Naive thymus-derived CD4-positive, alpha-beta T cell (primary cell): Measurements from ENCODE around the gene ATG13. TPM values are rescaled to one million over a fixed set of nuclear protein-coding genes. Genes with fewer than 3 reads are reported as not detected.
A peak's percentile ranks its signal among the peaks of the same experiment; 100 is the strongest.

Experiments
- ATAC-seq: fragments of 150-1000 bp; cut with Tn5 transposase; 2 replicates; pipeline ENCODE4 v1.10.0; 2021; ENCODE audit warnings: mild to moderate bottlenecking, moderate library complexity
- CTCF ChIA-PET: fragments of 350-600 bp; sonication (Branson Sonifier 250); formaldehyde crosslinking; loops from one replicate; lab custom pipeline; 2021; ENCODE audit warnings: antibody characterized with exemption; lab: Charles Lee
- POLR2A ChIA-PET: fragments of 350-600 bp; sonication (Branson Sonifier 250); formaldehyde crosslinking; loops from one replicate; lab custom pipeline; 2021; ENCODE audit warnings: antibody characterized with exemption, inconsistent platforms; lab: Charles Lee
- DNase-seq, 9 donors: peaks; one replicate each; pipeline versions ENCODE4 v3.0.0 to v3.0.0-alpha.2; 2020 to 2022; ENCODE audit warnings: mixed read lengths in 1 of 9
- H3K27ac ChIP-seq: one replicate; pipeline ENCODE4 v1.7.0; 2013; ENCODE audit warnings: mild to moderate bottlenecking, low read depth, low read length, moderate library complexity
- H3K27me3 ChIP-seq, 2 donors: one replicate each; pipeline ENCODE4 v1.7.0; 2013; ENCODE audit warnings: low read length in 2 of 2, mild to moderate bottlenecking in 2 of 2, moderate library complexity in 2 of 2; ENCODE audit not compliant: control insufficient read depth in 2 of 2, insufficient read depth in 2 of 2
- H3K36me3 ChIP-seq, 3 experiments: 1 replicate in 2 of 3; 2 replicates in 1 of 3; pipeline ENCODE4 v1.7.0; 2013; ENCODE audit warnings: low read length in 3 of 3, mild to moderate bottlenecking in 3 of 3, moderate library complexity in 1 of 3; ENCODE audit not compliant: insufficient read depth in 3 of 3, control insufficient read depth in 2 of 3
- H3K4me1 ChIP-seq, 2 donors: one replicate each; pipeline ENCODE4 v1.7.0; 2013; ENCODE audit warnings: low read length in 2 of 2, mild to moderate bottlenecking in 2 of 2, moderate library complexity in 1 of 2; ENCODE audit not compliant: control insufficient read depth in 2 of 2, insufficient read depth in 2 of 2
- H3K4me3 ChIP-seq: 2 replicates; pipeline ENCODE4 v1.7.0; 2013; ENCODE audit warnings: mild to moderate bottlenecking, low read length
- H3K9me3 ChIP-seq, 3 experiments: 1 replicate in 2 of 3; 2 replicates in 1 of 3; pipeline ENCODE4 v1.7.0; 2013; ENCODE audit warnings: low read length in 3 of 3; ENCODE audit not compliant: control insufficient read depth in 2 of 3
- H3K27ac Mint-ChIP-seq, 9 donors: one replicate each; pipeline ENCODE4 v1.8.0; 2020 to 2022; ENCODE audit warnings: mixed read lengths in 9 of 9, mild to moderate bottlenecking in 8 of 9, moderate library complexity in 5 of 9, inconsistent platforms in 2 of 9
- H3K27me3 Mint-ChIP-seq, 5 donors: one replicate each; pipeline ENCODE4 v1.8.0; 2021 to 2022; ENCODE audit warnings: mixed read lengths in 5 of 5, mild to moderate bottlenecking in 1 of 5
- H3K36me3 Mint-ChIP-seq, 5 donors: one replicate each; pipeline ENCODE4 v1.8.0; 2020 to 2022; ENCODE audit warnings: mixed read lengths in 5 of 5, mild to moderate bottlenecking in 3 of 5, inconsistent platforms in 1 of 5
- H3K4me1 Mint-ChIP-seq, 7 donors: one replicate each; pipeline ENCODE4 v1.8.0; 2020 to 2022; ENCODE audit warnings: mixed read lengths in 7 of 7, mild to moderate bottlenecking in 3 of 7, inconsistent platforms in 1 of 7
- H3K4me3 Mint-ChIP-seq, 10 donors: one replicate each; pipeline ENCODE4 v1.8.0; 2020 to 2022; ENCODE audit warnings: mild to moderate bottlenecking in 10 of 10, mixed read lengths in 10 of 10, moderate library complexity in 6 of 10, inconsistent platforms in 2 of 10
- H3K9me3 Mint-ChIP-seq, 11 donors: one replicate each; pipeline ENCODE4 v1.8.0; 2020 to 2022; ENCODE audit warnings: mixed read lengths in 11 of 11, mild to moderate bottlenecking in 4 of 11, inconsistent platforms in 1 of 11, moderate library complexity in 1 of 11
- intact Hi-C, 2 donors: fragments of 100-400 bp; cut with micrococcal nuclease; formaldehyde crosslinking; loops; one replicate each; pipeline ENCODE4 v1.15.1; 2023
- polyA plus RNA-seq, 2 donors: library from polyadenylated mRNA; unstranded; fragments of 300-500 nt; fragmentation: Illumina TruSeq; gene quantifications; one replicate each; pipeline ENCODE4 v1.2.3, GENCODE V29; 2021
- total RNA-seq, 6 experiments: library from RNA in 5 of 6; stranded (reverse) in 5 of 6; gene quantifications; 1 replicate in 5 of 6; 2 replicates in 1 of 6; pipeline ENCODE4 v1.2.3 and lab custom pipeline; 2021 to 2026

The ATG13 gene
- total and polyA plus RNA-seq, 7 experiments from 2014 or later: 70.0 to 114 (median 89.7) TPM

GRCh38 chr11:46690702-46691101 lies 73.3 kb downstream of the ATG13 start:
- no peaks in the 10 kb centered on the region for H3K27me3 ChIP-seq
- Mint-ChIP-seq H3K4me3 (no peak overlapping the region), H3K27me3 (no peaks in the 10 kb centered on the region), H3K4me1 (peaks cover 11 to 27% (median 19%) of the 10 kb centered on the region in 7 donors), H3K27ac (peak overlapping the region in 4 of 9 donors; percentile 0 to 44 (median 37)), H3K9me3 (peaks cover 0 to 2% (median 0%) of the 10 kb centered on the region in 11 donors), H3K36me3 (peaks cover 8 to 45% (median 13%) of the 10 kb centered on the region in 5 donors)
- DNase-seq (no peak), ATAC-seq (no peak)
- no peak overlapping the region for H3K27ac ChIP-seq
- H3K9me3 ChIP-seq: no peaks in the 10 kb centered on the region
- CTCF ChIA-PET: no interaction called here
- H3K4me1 ChIP-seq: no peaks in the 10 kb centered on the region
- no peak overlapping the region for H3K4me3 ChIP-seq
- peaks cover 35 to 86% (median 37%) of the 10 kb centered on the region in 3 experiments for H3K36me3 ChIP-seq
- POLR2A ChIA-PET: interaction anchor here (0.9 kb wide), 1 partner anchor 20 kb away, joined by 7 read pairs; no protein-coding TSS in a partner anchor
- intact Hi-C loops: no loop called here

DNA sequence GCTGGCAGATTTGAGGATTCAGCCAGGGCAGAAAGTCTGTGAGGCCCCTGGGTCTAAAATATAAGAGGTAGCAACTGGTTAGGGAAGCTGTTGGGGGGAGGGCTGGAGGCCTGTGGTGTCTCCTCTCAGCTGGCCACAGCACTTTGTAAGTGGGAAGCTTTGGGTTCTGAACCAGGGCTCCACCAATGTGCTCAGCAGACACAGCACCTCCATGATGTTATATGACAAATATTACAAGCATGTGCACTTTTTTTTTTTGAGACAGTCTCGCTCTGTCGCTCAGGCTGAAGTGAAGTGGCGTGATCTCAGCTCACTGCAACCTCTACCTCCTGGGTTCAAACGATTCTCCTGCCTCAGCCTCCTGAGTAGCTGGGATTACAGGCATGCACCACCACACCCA lies 75.1 kb downstream of the ATG13 start:
- intact Hi-C loops: no loop called here
- POLR2A ChIA-PET: interaction anchor here (0.6 to 12.4 kb wide), 2 partner anchors 17 to 49 kb away, joined by 3 to 135 read pairs; no protein-coding TSS in a partner anchor

GRCh38 chr11:46693597-46694012 lies 76.3 kb downstream of the ATG13 start:
- H3K27ac Mint-ChIP-seq: peak overlapping the region in 1 of 9 donors; percentile 38
- peaks cover 9 to 14% of the 10 kb centered on the region in 2 donors for H3K4me1 ChIP-seq
- H3K9me3 ChIP-seq: no peaks in the 10 kb centered on the region
- peaks cover 4 to 39% (median 8%) of the 10 kb centered on the region in 5 donors for H3K36me3 Mint-ChIP-seq
- DNase-seq (no peak), ATAC-seq (no peak)
- H3K27me3 ChIP-seq: no peaks in the 10 kb centered on the region
- no peak overlapping the region for H3K27ac ChIP-seq
- H3K9me3 Mint-ChIP-seq: no peaks in the 10 kb centered on the region
- ChIA-PET CTCF (interaction anchor here (0.9 kb wide), 1 partner anchor 8 kb away, joined by 3 read pairs; no protein-coding TSS in a partner anchor), POLR2A (interaction anchor here (0.5 to 12.4 kb wide), 2 partner anchors 18 to 517 kb away, joined by 5 to 135 read pairs; no protein-coding TSS in a partner anchor)
- no peak overlapping the region for H3K4me3 ChIP-seq
- intact Hi-C loops: no loop called here
- peaks cover 17 to 44% (median 34%) of the 10 kb centered on the region in 7 donors for H3K4me1 Mint-ChIP-seq
- no peaks in the 10 kb centered on the region for H3K27me3 Mint-ChIP-seq
- peaks cover 22 to 66% (median 30%) of the 10 kb centered on the region in 3 experiments for H3K36me3 ChIP-seq
- H3K4me3 Mint-ChIP-seq: no peak overlapping the region

More for the DNA sequence above, 75.1 kb downstream of the ATG13 start:
- no peak overlapping the region for H3K4me3 ChIP-seq
- no peak overlapping the region for H3K4me3 Mint-ChIP-seq
- H3K4me1 Mint-ChIP-seq: peaks cover 9 to 33% (median 27%) of the 10 kb centered on the region in 7 donors
- H3K27ac ChIP-seq: no peak overlapping the region
- H3K27me3 ChIP-seq: no peaks in the 10 kb centered on the region
- peaks cover 29 to 78% (median 33%) of the 10 kb centered on the region in 3 experiments for H3K36me3 ChIP-seq
- H3K9me3 Mint-ChIP-seq: no peaks in the 10 kb centered on the region
- H3K36me3 Mint-ChIP-seq: peaks cover 4 to 43% (median 13%) of the 10 kb centered on the region in 5 donors
- H3K27ac Mint-ChIP-seq: peak overlapping the region in 2 of 9 donors; percentile 17 to 18
- peaks cover 0 to 7% of the 10 kb centered on the region in 2 donors for H3K4me1 ChIP-seq
- H3K27me3 Mint-ChIP-seq: no peaks in the 10 kb centered on the region
- no peaks in the 10 kb centered on the region for H3K9me3 ChIP-seq
- DNase-seq (no peak), ATAC-seq (no peak)
- CTCF ChIA-PET: no interaction called here

GRCh38 chr11:46694072-46694471 lies 76.7 kb downstream of the ATG13 start:
- POLR2A ChIA-PET: interaction anchor here (0.5 to 12.4 kb wide), 2 partner anchors 19 to 516 kb away, joined by 5 to 135 read pairs; no protein-coding TSS in a partner anchor
- Mint-ChIP-seq H3K27me3 (no peaks in the 10 kb centered on the region), H3K4me3 (no peak overlapping the region), H3K9me3 (no peaks in the 10 kb centered on the region), H3K36me3 (peaks cover 4 to 38% (median 6%) of the 10 kb centered on the region in 5 donors), H3K27ac (peak overlapping the region in 2 of 9 donors; percentile 22 to 38), H3K4me1 (peaks cover 21 to 47% (median 37%) of the 10 kb centered on the region in 7 donors)
- ATAC-seq: no peak
- intact Hi-C loops: no loop called here
- CTCF ChIA-PET: interaction anchor here (0.9 kb wide), 1 partner anchor 8 kb away, joined by 3 read pairs; no protein-coding TSS in a partner anchor
- Histone ChIP-seq H3K27me3 (no peaks in the 10 kb centered on the region), H3K4me3 (no peak overlapping the region), H3K9me3 (no peaks in the 10 kb centered on the region), H3K36me3 (peaks cover 22 to 63% (median 27%) of the 10 kb centered on the region in 3 experiments), H3K27ac (no peak overlapping the region), H3K4me1 (peaks cover 14 to 18% of the 10 kb centered on the region in 2 donors)
- no peak for DNase-seq

- H3K9me3 Mint-ChIP-seq: no peaks in the 10 kb centered on the region
- ChIA-PET CTCF (no interaction called here), POLR2A (interaction anchor here (12.4 kb wide), 1 partner anchor 19 kb away, joined by 135 read pairs; no protein-coding TSS in a partner anchor)
- H3K4me3 ChIP-seq: no peak overlapping the region
- H3K27ac Mint-ChIP-seq: peak overlapping the region in 3 of 9 donors; percentile 22 to 85 (median 54)
- H3K4me3 Mint-ChIP-seq: no peak overlapping the region
- intact Hi-C loops: loop anchor here in 1 of 2 donors (5.0 kb wide), 1 partner anchor 857 kb away; no protein-coding TSS in a partner anchor
- H3K9me3 ChIP-seq: no peaks in the 10 kb centered on the region
- H3K27me3 Mint-ChIP-seq: no peaks in the 10 kb centered on the region
- H3K36me3 ChIP-seq: peaks cover 22 to 61% (median 25%) of the 10 kb centered on the region in 3 experiments
- DNase-seq: no peak
- peaks cover 4 to 39% (median 6%) of the 10 kb centered on the region in 5 donors for H3K36me3 Mint-ChIP-seq
- H3K27me3 ChIP-seq: no peaks in the 10 kb centered on the region
- no peak for ATAC-seq
- peaks cover 21 to 49% (median 38%) of the 10 kb centered on the region in 7 donors for H3K4me1 Mint-ChIP-seq
- H3K27ac ChIP-seq: peak overlapping the region; percentile 35
- peaks cover 19 to 24% of the 10 kb centered on the region in 2 donors for H3K4me1 ChIP-seq
Measured at GRCh38 chr11:46694607-46695006, 77.3 kb downstream of the ATG13 start.

GRCh38 chr11:46695345-46696211 lies 78.2 kb downstream of the ATG13 start:
- ATAC-seq: no peak
- Histone ChIP-seq H3K36me3 (peaks cover 22 to 57% (median 25%) of the 10 kb centered on the region in 3 experiments), H3K27me3 (no peaks in the 10 kb centered on the region), H3K4me3 (no peak overlapping the region), H3K4me1 (peaks cover 20 to 25% of the 10 kb centered on the region in 2 donors), H3K27ac (peak overlapping the region; percentile 54), H3K9me3 (no peaks in the 10 kb centered on the region)
- peak overlapping the region in 5 of 9 donors; percentile 28 to 74 (median 48) for H3K27ac Mint-ChIP-seq
- intact Hi-C loops: loop anchor here in 1 of 2 donors (5.0 kb wide), 1 partner anchor 858 kb away; no protein-coding TSS in a partner anchor
- H3K36me3 Mint-ChIP-seq: peaks cover 3 to 36% (median 7%) of the 10 kb centered on the region in 5 donors
- H3K4me1 Mint-ChIP-seq: peaks cover 27 to 56% (median 36%) of the 10 kb centered on the region in 7 donors
- H3K9me3 Mint-ChIP-seq: peaks cover 0 to 1% (median 0%) of the 10 kb centered on the region in 11 donors
- peaks cover 0 to 3% (median 0%) of the 10 kb centered on the region in 5 donors for H3K27me3 Mint-ChIP-seq
- CTCF ChIA-PET: no interaction called here
- DNase-seq: no peak
- POLR2A ChIA-PET: interaction anchor here (0.8 to 12.4 kb wide), 3 partner anchors 14 to 77 kb away, joined by 3 to 135 read pairs (median 3); no protein-coding TSS in a partner anchor
- H3K4me3 Mint-ChIP-seq: peak overlapping the region in 2 of 10 donors; percentile 37 to 45
